Lung (tissue), 12 donors: ENCODE measurements around the gene CHST11. TPM values are rescaled to one million over a fixed set of nuclear protein-coding genes. Genes with fewer than 3 reads are reported as not detected.

ENCODE experiments used
- ATAC-seq: fragments of 200-7000 bp; cut with Tn5 transposase; one replicate; pipeline ENCODE4 v1.9.1; 2020; ENCODE audit warnings: moderate number of reproducible peaks; ENCODE audit not compliant: insufficient read depth, low FRiP score
- DNase-seq, 3 donors: peaks; one replicate each; pipeline ENCODE4 v3.0.0-alpha.2; 2013 to 2017
- H3K27ac ChIP-seq, 2 donors: one replicate each; pipeline ENCODE4 v1.5.1; 2013; ENCODE audit warnings: mild to moderate bottlenecking in 2 of 2, moderate library complexity in 2 of 2, control low read depth in 1 of 2, inconsistent platforms in 1 of 2, low read depth in 1 of 2, low read length in 1 of 2
- H3K27me3 ChIP-seq, 3 donors: one replicate each; pipeline ENCODE4 v1.5.1; 2013; ENCODE audit warnings: low read length in 2 of 3; ENCODE audit not compliant: control insufficient read depth in 3 of 3, insufficient read depth in 3 of 3
- H3K36me3 ChIP-seq, 4 donors: one replicate each; pipeline ENCODE4 v1.5.1; 2013; ENCODE audit warnings: low read length in 4 of 4, mild to moderate bottlenecking in 1 of 4, moderate library complexity in 1 of 4; ENCODE audit not compliant: control insufficient read depth in 4 of 4, insufficient read depth in 4 of 4
- H3K4me1 ChIP-seq, 5 donors: one replicate each; pipeline ENCODE4 v1.5.1; 2013; ENCODE audit warnings: low read length in 5 of 5, mild to moderate bottlenecking in 2 of 5, moderate library complexity in 1 of 5; ENCODE audit not compliant: control insufficient read depth in 5 of 5, insufficient read depth in 5 of 5
- H3K4me3 ChIP-seq: one replicate; pipeline ENCODE4 v1.5.1; 2013; ENCODE audit warnings: mild to moderate bottlenecking, control low read depth, moderate library complexity
- H3K9ac ChIP-seq, 2 donors: one replicate each; pipeline ENCODE4 v1.5.1; 2013; ENCODE audit warnings: low read length in 2 of 2, control low read depth in 1 of 2; ENCODE audit not compliant: insufficient read depth in 1 of 2
- H3K9me3 ChIP-seq, 4 donors: one replicate each; pipeline ENCODE4 v1.5.1; 2013; ENCODE audit warnings: low read length in 3 of 4, mild to moderate bottlenecking in 1 of 4, moderate library complexity in 1 of 4; ENCODE audit not compliant: control insufficient read depth in 4 of 4, insufficient read depth in 3 of 4
- WGBS, 2 donors: extraction: QIAGEN DNeasy Blood & Tissue Kit; methylation state at CpG; one replicate each; pipeline ENCODE4 v1.1.7; 2013; 5-methylcytosine and 5-hydroxymethylcytosine counted together
- polyA plus RNA-seq, 2 donors: library from polyadenylated mRNA; stranded (reverse); fragments of 200-250 nt; gene quantifications; one replicate each; pipeline ENCODE4 v1.2.1, GENCODE V29; 2013
- total RNA-seq, 2 donors: library from RNA; depleted of rRNA in 1 of 2; stranded (reverse); fragments of >200 nt in 1 of 2; gene quantifications; one replicate each; pipeline ENCODE4 v1.2.1, GENCODE V29; 2014 to 2021
- TF ChIP-seq, protein P1 (sequence below): IDR thresholded peaks from 2 replicates; pipeline ENCODE4 v1.5.1; 2012; ENCODE audit warnings: mild to moderate bottlenecking; ENCODE audit errors: control extremely low read depth, extremely low read depth
- donor health status: control.
- donor health status: control.
- donor health status: Bipolar disorder and iron deficiency.
- donor health status: healthy.
- donor health status: DM: yes; HTN: yes; CAD: no.

CHST11 gene
- total and polyA plus RNA-seq, 4 donors: 9.0 to 63.2 (median 27.7) TPM

DNA sequence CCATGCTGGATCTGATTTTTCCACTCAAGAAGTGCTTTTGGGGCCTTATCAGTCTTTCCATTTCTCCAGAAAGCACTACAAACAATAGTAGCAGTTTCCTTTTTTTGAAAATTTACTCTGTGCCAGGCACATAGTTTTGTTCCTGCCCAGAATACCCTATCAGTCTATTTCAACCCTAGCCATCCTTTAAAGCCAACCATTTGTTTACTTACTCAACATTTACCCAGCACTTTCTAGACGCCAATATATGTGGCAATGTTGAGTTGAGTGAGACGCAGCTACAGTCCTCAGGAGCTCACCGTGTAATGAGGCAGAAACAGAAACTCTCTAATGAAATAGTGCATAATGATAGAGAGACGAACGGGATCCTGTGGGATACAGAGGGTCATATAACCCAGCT, 32.9 kb upstream of the CHST11 start:
- DNase-seq: peak in 1 of 3 donors; percentile 47
- Histone ChIP-seq H3K4me3 (no peak overlapping the region), H3K36me3 (no peaks in the 10 kb centered on the region), H3K4me1 (no peaks in the 10 kb centered on the region), H3K9me3 (no peaks in the 10 kb centered on the region), H3K27me3 (peaks cover 0 to 2% (median 0%) of the 10 kb centered on the region in 3 donors), H3K9ac (no peak overlapping the region), H3K27ac (no peak overlapping the region)
- WGBS, 2 donors: 58 to 86% methylated on average over 5 of the region's 5 CpGs
- TF ChIP-seq, protein P1, sequence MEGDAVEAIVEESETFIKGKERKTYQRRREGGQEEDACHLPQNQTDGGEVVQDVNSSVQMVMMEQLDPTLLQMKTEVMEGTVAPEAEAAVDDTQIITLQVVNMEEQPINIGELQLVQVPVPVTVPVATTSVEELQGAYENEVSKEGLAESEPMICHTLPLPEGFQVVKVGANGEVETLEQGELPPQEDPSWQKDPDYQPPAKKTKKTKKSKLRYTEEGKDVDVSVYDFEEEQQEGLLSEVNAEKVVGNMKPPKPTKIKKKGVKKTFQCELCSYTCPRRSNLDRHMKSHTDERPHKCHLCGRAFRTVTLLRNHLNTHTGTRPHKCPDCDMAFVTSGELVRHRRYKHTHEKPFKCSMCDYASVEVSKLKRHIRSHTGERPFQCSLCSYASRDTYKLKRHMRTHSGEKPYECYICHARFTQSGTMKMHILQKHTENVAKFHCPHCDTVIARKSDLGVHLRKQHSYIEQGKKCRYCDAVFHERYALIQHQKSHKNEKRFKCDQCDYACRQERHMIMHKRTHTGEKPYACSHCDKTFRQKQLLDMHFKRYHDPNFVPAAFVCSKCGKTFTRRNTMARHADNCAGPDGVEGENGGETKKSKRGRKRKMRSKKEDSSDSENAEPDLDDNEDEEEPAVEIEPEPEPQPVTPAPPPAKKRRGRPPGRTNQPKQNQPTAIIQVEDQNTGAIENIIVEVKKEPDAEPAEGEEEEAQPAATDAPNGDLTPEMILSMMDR: no peak
- ATAC-seq: peak; percentile 66

DNA sequence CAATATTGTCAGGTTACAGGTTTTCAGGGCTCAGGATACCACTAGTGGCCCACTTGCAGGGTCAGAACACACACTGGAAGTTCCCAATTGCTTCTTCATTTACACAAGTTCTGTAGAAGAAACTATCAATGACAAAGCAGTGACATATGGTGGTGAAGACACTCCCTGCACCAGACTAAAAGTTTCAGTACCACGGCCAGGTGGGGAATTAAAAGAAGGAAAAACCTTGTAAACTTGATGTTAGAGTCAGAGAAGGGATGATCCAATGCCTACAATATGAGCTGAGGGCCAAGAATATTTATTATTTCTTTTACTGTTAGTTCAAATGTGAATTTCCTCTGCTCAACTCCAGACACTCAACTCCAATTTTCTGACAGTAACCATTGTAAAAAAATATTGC, 31.8 kb upstream of the CHST11 start:
- ATAC-seq (no peak), DNase-seq (no peak)
- Histone ChIP-seq H3K36me3 (no peaks in the 10 kb centered on the region), H3K27me3 (peaks cover 0 to 2% (median 0%) of the 10 kb centered on the region in 3 donors), H3K4me3 (no peak overlapping the region), H3K4me1 (no peaks in the 10 kb centered on the region), H3K27ac (no peak overlapping the region), H3K9me3 (no peaks in the 10 kb centered on the region), H3K9ac (no peak overlapping the region)
- 86 to 90% methylated on average over 1 of the region's 1 CpG for WGBS, 2 donors
- TF ChIP-seq, protein P1: no peak

DNA sequence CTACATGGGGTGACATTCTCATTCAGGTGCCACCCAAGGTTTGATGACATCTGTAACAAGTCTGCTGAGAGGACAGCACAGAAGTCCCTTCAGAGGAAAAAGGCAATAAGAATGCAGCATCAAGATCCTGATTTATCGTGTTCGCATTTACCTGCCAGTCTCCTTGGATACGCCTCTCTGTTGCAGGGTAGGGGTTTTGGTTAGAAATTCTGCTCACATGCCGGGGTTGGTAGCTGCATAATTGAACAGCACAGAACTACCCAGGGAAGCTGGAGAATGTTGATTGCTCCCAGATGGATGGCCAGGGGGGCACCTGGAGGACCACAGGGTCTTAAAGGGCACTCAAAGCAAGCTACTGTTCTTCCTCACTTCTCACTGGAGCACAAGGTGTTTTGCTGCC, 31.1 kb upstream of the CHST11 start:
- WGBS, 2 donors: 95 to 98% methylated on average over 4 of the region's 4 CpGs
- Histone ChIP-seq H3K9ac (no peak overlapping the region), H3K27me3 (peaks cover 0 to 2% (median 0%) of the 10 kb centered on the region in 3 donors), H3K36me3 (no peaks in the 10 kb centered on the region), H3K4me1 (no peaks in the 10 kb centered on the region), H3K4me3 (no peak overlapping the region), H3K9me3 (no peaks in the 10 kb centered on the region), H3K27ac (no peak overlapping the region)
- TF ChIP-seq, protein P1: no peak
- no peak for DNase-seq
- ATAC-seq: no peak

DNA sequence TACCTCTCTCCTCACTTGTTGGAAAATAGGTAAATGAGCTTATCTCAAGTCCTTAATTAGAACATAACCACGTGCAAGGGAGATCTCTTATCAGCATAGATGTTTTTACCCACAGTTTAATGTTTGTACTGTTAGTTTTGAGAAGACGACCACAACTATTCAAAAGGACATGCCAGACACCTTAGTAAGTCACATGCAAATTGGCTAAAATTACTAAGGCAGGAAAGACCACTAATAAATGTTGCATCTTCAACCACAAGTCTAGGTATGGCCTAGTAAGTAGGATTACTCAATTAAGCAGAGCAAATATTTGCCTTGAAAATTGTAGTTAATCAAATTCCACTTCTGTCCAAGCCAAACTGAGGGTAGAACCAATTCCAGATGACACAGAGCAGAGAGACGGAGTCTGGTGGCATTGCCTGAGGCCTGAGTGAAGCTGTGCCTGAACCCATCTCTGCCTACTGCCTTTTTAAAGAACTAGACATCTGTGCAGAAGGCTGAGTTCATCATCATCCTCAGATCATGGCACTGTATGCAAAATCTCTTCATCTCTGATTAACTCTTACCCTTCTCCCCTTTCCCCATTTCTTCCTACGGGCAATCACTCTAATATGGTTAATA, 29.7 kb upstream of the CHST11 start:
- TF ChIP-seq, protein P1: no peak
- 70 to 85% methylated on average over 4 of the region's 4 CpGs for WGBS, 2 donors
- ATAC-seq: no peak
- DNase-seq: no peak
- Histone ChIP-seq H3K9ac (no peak overlapping the region), H3K27me3 (peaks cover 0 to 4% (median 2%) of the 10 kb centered on the region in 3 donors), H3K4me1 (no peaks in the 10 kb centered on the region), H3K9me3 (no peaks in the 10 kb centered on the region), H3K4me3 (no peak overlapping the region), H3K36me3 (no peaks in the 10 kb centered on the region), H3K27ac (no peak overlapping the region)
